Hepatic stellate cell (primary cell): Measurements from ENCODE around the gene ZNF436.
A peak's percentile ranks its signal among the peaks of the same experiment; 100 is the strongest.
"Not testable (repeated sequence)": the region's sequence is repeated elsewhere in the genome, so short reads cannot be mapped to it uniquely, and the experiment has no call there.

ENCODE experiments used
- DNase-seq: peaks from one replicate; pipeline ENCODE4 v3.0.0; 2011; ENCODE audit warnings: low spot score

The ZNF436 gene

DNA sequence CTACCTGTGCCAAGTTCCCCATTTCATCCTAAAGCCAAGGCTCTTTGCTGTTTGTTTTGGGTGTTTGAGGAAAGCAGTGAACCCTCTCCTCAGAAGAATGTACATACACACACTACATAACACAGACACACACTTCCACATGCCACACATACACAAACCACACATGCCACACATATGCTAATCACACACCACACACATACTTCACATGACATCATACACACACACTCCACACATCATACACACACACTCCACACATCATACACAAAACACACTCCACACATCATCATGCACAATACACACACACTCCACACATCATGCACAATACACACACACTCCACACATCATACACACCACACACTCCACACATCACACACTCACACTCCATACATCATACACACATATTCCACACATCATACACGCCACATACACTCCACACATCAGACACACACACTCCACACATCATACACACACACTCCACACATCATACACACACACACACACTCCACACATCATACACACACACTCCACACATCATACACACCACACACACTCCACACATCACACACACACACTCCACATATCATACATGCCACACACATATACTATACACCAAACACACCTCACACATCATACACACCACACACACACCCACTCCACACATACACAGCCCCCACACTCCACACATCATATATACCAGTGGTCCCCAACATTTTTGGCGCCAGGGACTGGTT lies 22.7 kb upstream of the ZNF436 start:
- DNase-seq: no peak

GRCh38 chr1:23389837-23390321 lies 20.2 kb upstream of the ZNF436 start:
- no peak for DNase-seq

DNA sequence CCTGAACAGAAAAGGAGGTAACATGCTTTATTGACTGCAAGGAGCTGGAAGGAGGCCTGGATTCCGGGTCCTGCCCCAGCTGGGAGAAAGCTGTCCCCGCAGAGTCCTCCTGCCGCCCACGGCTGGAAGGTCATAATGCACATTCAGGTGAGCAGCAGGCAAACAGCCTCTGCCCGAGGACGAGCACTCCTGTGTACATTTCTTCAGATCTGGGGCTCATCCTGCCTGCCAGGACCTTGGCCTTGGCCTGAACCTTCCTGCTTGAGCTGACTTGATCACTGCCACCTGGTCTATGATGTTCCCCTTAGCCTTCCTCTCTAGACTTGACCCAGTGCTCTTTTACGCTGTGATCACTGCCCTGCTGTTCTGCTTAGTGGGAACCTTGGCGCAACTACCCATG lies 17.9 kb upstream of the ZNF436 start:
- no peak for DNase-seq

DNA sequence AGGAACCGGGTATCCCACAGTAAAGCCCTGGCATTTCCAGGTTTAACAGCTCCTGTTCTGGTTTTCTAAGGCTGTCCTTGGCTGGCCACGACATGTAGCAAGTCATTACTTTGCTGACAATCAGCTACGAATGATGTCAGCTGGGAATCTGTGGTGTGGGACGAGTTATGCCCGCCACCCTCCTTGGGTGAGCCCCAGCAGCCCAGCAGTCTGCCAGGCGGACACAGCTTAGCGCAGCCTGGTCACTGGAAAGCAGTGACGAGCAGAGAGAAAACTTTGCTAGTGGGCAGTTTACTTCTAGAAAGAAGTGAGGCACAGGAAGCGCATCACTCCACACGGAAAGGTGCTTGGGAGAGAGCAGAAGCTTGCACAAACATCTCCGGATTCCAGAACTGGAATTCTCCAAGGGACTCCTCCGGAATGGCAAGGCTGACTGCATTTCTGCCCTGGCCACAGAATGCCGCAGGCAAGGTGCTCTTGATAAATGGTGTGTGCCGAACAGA lies 15.5 kb upstream of the ZNF436 start:
- DNase-seq: no peak

DNA sequence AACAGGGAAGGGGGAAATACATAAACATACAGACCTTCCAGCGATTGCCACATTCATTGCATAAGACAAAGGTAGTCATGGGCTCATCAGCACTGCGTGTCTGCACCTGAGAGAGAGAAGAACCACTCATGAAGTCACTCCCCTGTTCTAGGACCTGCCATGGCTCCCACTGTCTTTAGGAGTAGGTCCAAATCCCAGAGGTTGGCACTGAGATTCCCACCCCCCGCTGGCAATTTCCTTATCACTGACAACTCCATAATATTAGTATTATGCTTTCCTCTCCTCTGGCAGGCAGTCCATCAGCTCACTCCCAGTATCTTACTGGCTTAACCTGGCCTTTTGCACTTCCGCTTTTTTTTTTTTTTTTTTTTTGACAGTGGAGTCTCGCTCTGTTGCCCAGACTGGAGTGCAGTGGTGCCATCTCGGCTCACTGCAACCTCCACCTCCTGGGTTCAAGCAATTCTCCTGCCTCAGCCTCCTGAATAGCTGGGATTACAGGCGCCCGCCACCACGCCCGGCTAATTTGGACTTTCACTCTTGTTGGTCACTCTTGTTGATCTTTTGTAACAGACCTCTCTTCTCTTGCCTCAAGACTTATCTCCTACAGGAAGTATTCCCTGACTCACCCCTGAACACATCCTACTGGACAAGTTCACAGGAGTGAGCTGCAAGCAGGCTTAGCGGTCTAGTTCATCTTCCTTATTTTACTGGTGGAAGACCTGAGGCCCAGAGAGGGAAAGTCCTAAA lies 14.8 kb upstream of the ZNF436 start:
- peak; percentile 53 for DNase-seq

GRCh38 chr1:23383577-23384311 lies 14.1 kb upstream of the ZNF436 start:
- DNase-seq: no peak

DNA sequence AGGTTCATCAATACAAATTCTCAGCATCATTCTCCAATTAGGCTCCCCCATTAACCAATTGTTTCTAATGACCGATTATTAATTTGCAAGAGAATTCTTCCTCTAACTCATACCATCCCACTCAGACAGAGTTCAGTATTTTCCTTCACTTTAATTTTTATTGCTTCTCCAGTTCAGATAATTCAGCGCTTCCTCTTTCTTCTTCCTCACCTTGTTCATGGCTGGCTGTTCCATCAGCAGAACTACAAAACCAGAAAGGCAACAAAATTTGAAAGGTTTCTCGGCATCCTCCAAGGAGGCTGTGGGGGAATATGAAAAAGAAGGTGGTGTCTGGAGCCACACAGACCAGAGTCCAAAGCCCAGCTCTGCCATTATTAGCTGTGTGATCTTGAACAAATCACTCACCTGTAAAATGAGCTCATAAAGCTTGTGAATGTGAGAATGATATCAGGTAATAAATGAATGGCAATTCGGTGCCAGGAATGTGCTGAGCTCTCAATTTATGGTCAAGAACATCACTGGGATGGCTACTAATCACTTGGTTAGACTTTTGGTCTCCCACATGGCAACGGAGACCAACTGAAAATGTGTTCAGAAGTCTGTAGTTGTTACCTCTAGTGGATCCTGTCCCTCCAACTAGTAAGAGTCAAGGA lies 11.7 kb upstream of the ZNF436 start:
- no peak for DNase-seq

- no peak for DNase-seq
These were observed 11.1 kb upstream of the ZNF436 start for GRCh38 chr1:23380719-23381118.

DNA sequence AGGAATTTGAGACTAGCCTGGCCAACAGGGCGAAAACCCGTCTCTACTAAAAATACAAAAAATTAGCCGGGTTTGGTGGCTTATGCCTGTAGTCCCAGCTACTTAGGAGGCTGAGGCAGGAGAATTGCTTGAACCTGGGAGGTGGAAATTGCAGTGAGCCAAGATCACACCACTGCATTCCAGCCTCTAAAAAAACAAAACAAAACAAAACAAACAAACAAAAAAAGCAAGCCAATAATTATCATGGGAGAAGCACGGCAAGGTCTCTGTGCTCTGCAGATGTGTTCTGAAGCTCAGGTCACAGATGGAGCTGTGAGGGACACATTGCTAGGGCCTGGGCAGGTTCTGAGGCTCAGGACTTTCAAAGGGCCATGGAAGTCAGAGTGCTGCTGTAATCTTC lies 10.6 kb upstream of the ZNF436 start:
- not testable (repeated sequence) for DNase-seq

DNA sequence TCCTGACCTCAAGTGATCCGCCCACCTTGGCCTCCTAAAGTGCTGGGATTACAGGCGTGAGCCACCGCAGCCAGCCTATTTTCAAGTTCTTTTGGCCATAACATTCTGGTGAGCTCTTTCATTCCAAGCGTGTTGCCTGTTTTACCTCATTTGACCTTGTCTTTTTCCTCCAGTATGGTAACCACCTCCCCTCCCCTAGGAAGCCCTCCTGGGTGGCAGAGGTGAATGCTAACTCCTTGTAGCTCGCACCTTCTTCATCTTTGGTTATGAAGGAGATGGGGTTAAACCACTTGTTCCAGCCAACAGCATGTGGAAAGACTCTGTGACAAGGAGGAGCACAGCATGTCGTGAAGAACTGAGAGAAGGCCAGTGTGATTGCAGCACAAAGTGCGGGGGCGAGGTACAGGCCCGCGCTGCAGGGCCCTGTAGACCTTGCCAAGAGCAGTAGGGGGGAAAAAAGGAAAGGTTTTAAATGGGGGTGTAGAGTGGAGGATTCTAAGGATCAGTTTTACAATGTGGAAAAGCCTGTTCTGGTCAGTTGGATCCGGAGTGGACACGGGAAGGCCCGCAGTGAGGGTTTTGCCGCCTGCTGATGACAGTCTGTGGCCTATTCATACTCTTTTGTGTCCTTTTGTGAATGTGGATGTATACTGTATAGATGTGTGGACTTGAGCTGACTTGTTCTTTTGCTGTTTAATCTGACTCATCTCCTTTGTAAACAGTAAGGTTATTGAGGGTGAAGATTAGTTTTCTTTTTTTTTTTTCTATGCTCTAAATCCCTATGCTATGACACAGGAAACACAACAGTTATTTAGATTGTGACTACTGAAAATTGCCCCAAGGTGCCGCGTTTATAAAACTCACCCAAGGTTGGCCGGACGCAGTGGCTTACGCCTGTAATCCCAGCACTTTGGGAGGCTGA lies 7.5 kb upstream of the ZNF436 start:
- peak; percentile 43 for DNase-seq

DNA sequence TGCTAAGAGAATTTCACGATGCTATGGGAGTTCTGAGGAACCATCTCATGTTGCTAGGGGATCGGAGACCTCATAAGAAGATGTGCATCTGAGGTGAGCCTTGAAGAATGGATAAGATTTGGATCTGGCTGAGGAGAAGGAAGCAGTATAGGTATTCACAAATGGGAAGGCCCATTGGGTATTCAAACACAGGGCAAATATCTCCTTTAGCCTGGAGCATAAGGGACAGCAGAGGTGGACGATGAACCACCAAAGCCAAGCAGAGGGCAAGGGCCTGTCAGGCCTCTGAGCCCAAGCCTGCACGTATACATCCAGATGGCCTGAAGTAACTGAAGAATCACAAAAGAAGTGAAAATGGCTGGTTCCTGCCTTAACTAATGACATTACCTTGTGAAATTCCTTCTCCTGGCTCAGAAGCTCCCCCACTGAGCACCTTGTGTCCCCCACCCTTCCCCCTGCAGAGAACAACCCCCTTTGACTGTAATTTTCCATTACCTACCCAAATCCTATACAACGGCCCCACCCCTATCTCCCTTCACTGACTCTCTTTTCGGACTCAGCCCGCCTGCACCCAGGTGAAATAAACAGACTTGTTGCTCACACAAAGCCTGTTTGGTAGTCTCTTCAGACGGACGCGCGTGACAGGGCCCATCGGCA lies 4.6 kb upstream of the ZNF436 start:
- not testable (repeated sequence) for DNase-seq

DNA sequence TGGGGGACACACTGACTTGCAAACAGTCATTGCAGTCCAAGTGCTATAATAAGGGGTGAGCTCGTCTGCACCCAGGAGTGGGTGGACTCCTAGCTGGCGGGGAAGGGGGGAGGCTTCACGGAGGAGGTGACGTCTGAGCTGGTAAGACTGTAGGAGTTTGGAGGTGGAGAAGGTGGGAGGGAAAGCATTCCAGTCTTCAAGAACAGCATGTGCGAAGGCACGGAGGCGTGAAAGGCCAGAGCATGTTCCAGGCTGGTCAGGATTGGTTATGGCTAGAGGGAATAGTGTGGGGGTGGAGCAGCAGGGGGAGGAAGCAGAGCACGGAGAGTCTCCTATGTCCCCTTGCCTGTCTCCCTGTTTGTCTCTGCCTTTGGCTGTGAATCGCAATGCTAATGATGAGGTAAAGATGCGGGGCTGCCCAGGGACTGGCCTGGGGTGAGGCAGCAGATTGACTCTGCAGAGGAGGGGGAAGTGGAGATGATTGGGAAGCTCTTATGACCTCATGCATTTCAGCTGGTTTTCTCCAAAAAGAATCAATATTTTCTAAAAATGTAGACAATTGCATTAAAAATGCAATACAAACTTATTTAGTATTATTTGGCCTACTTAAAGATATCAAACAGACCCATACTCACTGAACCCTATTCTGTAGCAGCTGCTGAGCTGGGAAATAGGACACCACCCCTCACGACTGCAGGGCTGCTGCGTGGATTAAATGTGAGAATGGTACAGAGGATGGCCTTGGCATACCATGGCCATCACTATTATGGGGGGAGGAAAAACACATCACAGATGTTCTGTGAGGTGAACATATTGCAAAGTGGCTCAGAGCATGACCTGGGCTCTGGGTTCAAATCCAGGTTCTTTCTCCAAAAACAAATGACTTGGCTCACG lies 2.6 kb upstream of the ZNF436 start:
- no peak for DNase-seq

- no peak for DNase-seq
These were observed 1.3 kb upstream of the ZNF436 start for GRCh38 chr1:23370709-23371584.

DNA sequence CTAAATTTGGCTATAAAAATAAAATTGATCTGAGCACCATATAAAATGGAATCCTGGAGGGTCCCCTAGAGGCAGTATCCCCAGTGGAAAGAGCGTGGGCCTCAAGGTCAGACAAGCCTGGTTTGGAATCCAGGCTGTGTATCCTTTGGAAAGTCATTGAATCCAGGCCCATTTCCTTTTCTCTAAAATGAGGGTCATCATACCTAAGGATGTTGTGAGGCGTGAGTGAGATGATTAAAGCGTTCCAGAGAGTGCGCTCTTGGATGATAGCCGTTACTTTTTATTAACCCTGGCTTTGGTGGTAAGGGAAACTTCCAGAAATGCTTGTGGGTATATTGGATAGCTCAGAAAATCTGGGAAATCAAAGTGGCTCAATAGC lies 683 bp upstream of the ZNF436 start:
- no peak for DNase-seq

- peak; percentile 87 for DNase-seq
These were observed 888 bp downstream of the ZNF436 start for GRCh38 chr1:23368562-23369334.

- peak; percentile 99 for DNase-seq
These were observed 1.7 kb downstream of the ZNF436 start for GRCh38 chr1:23367791-23368561.

- no peak for DNase-seq
These were observed 2.2 kb downstream of the ZNF436 start for GRCh38 chr1:23367451-23367790.
